H1 (cell line): ENCODE measurements around the gene SORL1-AS1.

Experiments used
- CBX5 ChIP-seq: fragments of 300-800, 300-1000 bp; sonication (generic); IDR thresholded peaks from 2 replicates; pipeline ENCODE4 v1.7.1; 2016; ENCODE audit warnings: antibody characterized with exemption, low read length, low read depth
- CEBPB ChIP-seq: IDR thresholded peaks from 2 replicates; pipeline ENCODE4 v1.6.1; 2012; ENCODE audit warnings: low read depth, low read length
- HDAC2 ChIP-seq, 2 experiments: fragments of 300-600 bp in 1 of 2; sonication (generic) in 1 of 2; IDR thresholded peaks; 2 replicates each; pipeline ENCODE4 v1.6.1; 2011 to 2012; ENCODE audit warnings: low read depth in 2 of 2, low read length in 2 of 2, mild to moderate bottlenecking in 2 of 2, moderate library complexity in 2 of 2, borderline replicate concordance in 1 of 2, inconsistent platforms in 1 of 2
- JUN ChIP-seq: IDR thresholded peaks from 2 replicates; pipeline ENCODE4 v1.6.1; 2011; ENCODE audit warnings: low read depth, mild to moderate bottlenecking, improper control_type of control experiment, low read length
- JUND ChIP-seq: IDR thresholded peaks from 2 replicates; pipeline ENCODE4 v1.6.1; 2011; ENCODE audit warnings: mild to moderate bottlenecking, improper control_type of control experiment, low read length
- RXRA ChIP-seq: IDR thresholded peaks from 2 replicates; pipeline ENCODE4 v1.6.1; 2011; ENCODE audit warnings: low read depth, mild to moderate bottlenecking, low read length, moderate library complexity; ENCODE audit not compliant: insufficient read depth
- SIN3A ChIP-seq, 2 experiments: IDR thresholded peaks in 1 of 2; conservative IDR thresholded peaks in 1 of 2; 2 replicates each; pipeline ENCODE4 v1.6.1; 2011 to 2012; ENCODE audit warnings: low read length in 2 of 2, improper control_type of control experiment in 1 of 2, low read depth in 1 of 2, mild to moderate bottlenecking in 1 of 2
- SIRT6 ChIP-seq: IDR thresholded peaks from one replicate; pipeline ENCODE4 v1.7.1; 2012; ENCODE audit warnings: low read length, inconsistent platforms
- SP4 ChIP-seq: IDR thresholded peaks from 2 replicates; pipeline ENCODE4 v1.6.1; 2012; ENCODE audit warnings: low read length, inconsistent platforms
- TAF1 ChIP-seq: IDR thresholded peaks from 2 replicates; pipeline ENCODE4 v1.6.1; 2011; ENCODE audit warnings: mild to moderate bottlenecking, low read depth, low read length
- ZNF274 ChIP-seq: IDR thresholded peaks from 2 replicates; pipeline ENCODE4 v1.7.0; 2012; ENCODE audit warnings: low read length, borderline replicate concordance; ENCODE audit errors: extremely low read depth
- TF ChIP-seq, protein P1 (sequence below): fragments of 300-600 bp; sonication (generic); IDR thresholded peaks from 2 replicates; pipeline ENCODE4 v1.7.1; 2012; ENCODE audit warnings: low read length, moderate library complexity, mild to moderate bottlenecking, inconsistent platforms; ENCODE audit not compliant: insufficient replicate concordance

Gene SORL1-AS1

DNA sequence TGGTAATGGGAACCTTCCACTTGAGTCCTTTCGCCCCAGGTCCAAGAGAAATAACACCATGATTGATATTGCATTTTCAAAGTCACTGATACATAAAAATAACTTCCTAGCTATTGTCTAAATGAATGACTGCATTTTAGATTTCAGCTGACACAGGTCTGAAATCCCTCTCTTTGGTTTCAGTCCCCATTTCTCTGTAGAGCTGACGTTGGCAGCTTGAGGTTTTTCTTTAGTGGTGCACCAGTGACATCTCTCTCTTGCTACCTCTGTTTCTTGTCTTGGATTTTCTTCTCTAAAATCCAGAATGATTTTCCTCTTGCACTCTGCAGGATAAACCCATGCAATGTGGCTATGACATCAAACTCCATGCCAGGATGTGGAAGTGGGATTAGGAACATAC, 32.4 kb downstream of the SORL1-AS1 start (continued):
- TF ChIP-seq, protein P1, sequence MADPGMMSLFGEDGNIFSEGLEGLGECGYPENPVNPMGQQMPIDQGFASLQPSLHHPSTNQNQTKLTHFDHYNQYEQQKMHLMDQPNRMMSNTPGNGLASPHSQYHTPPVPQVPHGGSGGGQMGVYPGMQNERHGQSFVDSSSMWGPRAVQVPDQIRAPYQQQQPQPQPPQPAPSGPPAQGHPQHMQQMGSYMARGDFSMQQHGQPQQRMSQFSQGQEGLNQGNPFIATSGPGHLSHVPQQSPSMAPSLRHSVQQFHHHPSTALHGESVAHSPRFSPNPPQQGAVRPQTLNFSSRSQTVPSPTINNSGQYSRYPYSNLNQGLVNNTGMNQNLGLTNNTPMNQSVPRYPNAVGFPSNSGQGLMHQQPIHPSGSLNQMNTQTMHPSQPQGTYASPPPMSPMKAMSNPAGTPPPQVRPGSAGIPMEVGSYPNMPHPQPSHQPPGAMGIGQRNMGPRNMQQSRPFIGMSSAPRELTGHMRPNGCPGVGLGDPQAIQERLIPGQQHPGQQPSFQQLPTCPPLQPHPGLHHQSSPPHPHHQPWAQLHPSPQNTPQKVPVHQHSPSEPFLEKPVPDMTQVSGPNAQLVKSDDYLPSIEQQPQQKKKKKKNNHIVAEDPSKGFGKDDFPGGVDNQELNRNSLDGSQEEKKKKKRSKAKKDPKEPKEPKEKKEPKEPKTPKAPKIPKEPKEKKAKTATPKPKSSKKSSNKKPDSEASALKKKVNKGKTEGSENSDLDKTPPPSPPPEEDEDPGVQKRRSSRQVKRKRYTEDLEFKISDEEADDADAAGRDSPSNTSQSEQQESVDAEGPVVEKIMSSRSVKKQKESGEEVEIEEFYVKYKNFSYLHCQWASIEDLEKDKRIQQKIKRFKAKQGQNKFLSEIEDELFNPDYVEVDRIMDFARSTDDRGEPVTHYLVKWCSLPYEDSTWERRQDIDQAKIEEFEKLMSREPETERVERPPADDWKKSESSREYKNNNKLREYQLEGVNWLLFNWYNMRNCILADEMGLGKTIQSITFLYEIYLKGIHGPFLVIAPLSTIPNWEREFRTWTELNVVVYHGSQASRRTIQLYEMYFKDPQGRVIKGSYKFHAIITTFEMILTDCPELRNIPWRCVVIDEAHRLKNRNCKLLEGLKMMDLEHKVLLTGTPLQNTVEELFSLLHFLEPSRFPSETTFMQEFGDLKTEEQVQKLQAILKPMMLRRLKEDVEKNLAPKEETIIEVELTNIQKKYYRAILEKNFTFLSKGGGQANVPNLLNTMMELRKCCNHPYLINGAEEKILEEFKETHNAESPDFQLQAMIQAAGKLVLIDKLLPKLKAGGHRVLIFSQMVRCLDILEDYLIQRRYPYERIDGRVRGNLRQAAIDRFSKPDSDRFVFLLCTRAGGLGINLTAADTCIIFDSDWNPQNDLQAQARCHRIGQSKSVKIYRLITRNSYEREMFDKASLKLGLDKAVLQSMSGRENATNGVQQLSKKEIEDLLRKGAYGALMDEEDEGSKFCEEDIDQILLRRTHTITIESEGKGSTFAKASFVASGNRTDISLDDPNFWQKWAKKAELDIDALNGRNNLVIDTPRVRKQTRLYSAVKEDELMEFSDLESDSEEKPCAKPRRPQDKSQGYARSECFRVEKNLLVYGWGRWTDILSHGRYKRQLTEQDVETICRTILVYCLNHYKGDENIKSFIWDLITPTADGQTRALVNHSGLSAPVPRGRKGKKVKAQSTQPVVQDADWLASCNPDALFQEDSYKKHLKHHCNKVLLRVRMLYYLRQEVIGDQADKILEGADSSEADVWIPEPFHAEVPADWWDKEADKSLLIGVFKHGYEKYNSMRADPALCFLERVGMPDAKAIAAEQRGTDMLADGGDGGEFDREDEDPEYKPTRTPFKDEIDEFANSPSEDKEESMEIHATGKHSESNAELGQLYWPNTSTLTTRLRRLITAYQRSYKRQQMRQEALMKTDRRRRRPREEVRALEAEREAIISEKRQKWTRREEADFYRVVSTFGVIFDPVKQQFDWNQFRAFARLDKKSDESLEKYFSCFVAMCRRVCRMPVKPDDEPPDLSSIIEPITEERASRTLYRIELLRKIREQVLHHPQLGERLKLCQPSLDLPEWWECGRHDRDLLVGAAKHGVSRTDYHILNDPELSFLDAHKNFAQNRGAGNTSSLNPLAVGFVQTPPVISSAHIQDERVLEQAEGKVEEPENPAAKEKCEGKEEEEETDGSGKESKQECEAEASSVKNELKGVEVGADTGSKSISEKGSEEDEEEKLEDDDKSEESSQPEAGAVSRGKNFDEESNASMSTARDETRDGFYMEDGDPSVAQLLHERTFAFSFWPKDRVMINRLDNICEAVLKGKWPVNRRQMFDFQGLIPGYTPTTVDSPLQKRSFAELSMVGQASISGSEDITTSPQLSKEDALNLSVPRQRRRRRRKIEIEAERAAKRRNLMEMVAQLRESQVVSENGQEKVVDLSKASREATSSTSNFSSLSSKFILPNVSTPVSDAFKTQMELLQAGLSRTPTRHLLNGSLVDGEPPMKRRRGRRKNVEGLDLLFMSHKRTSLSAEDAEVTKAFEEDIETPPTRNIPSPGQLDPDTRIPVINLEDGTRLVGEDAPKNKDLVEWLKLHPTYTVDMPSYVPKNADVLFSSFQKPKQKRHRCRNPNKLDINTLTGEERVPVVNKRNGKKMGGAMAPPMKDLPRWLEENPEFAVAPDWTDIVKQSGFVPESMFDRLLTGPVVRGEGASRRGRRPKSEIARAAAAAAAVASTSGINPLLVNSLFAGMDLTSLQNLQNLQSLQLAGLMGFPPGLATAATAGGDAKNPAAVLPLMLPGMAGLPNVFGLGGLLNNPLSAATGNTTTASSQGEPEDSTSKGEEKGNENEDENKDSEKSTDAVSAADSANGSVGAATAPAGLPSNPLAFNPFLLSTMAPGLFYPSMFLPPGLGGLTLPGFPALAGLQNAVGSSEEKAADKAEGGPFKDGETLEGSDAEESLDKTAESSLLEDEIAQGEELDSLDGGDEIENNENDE, result no peak
- TF ChIP-seq TAF1 (no peak), SIN3A (conservative IDR thresholded peaks at IDR 0.05 in 1 of 2, IDR thresholded peaks at IDR 0.05 in 1 of 2; ENCODE audit: low read depth in 1 of 2, low read length in 2 of 2) (no peak), HDAC2 (IDR thresholded peaks at IDR 0.05; ENCODE audit: borderline replicate concordance in 1 of 2, low read depth in 2 of 2, low read length in 2 of 2) (no peak), JUND (no peak), ZNF274 (no peak), SIRT6 (no peak), SP4 (no peak), JUN (no peak), CBX5 (no peak), RXRA (no peak), CEBPB (no peak)
